Stimulated activated CD8-positive, alpha-beta memory T cell treated with anti-CD3 and anti-CD28 coated beads, Interleukin-7, amount 100 ng/mL, for 1 hour (primary cell): ENCODE results near the gene PJA2.

Experiments
- DNase-seq, 2 donors: peaks; one replicate each; pipeline ENCODE4 v3.0.0-alpha.2; 2020; ENCODE audit warnings: low read depth in 2 of 2

Gene PJA2

GRCh38 chr5:109350537-109351270, 59.1 kb downstream of the PJA2 start:
- DNase-seq: no peak

- DNase-seq: no peak
Measured at GRCh38 chr5:109349388-109349787, 60.4 kb downstream of the PJA2 start.

GRCh38 chr5:109347252-109347888, 62.4 kb downstream of the PJA2 start:
- no peak for DNase-seq

- no peak for DNase-seq
Measured at GRCh38 chr5:109345699-109346098, 64.1 kb downstream of the PJA2 start.

GRCh38 chr5:109340351-109340750, 69.4 kb downstream of the PJA2 start:
- DNase-seq: no peak

GRCh38 chr5:109335114-109335513, 74.7 kb downstream of the PJA2 start:
- no peak for DNase-seq

GRCh38 chr5:109334056-109334455, 75.7 kb downstream of the PJA2 start:
- no peak for DNase-seq

GRCh38 chr5:109329333-109330237, 80.2 kb downstream of the PJA2 start:
- DNase-seq: no peak

- no peak for DNase-seq
Measured at GRCh38 chr5:109328626-109329025, 81.1 kb downstream of the PJA2 start.

GRCh38 chr5:109327570-109327969, 82.2 kb downstream of the PJA2 start:
- no peak for DNase-seq

GRCh38 chr5:109326919-109327318, 82.9 kb downstream of the PJA2 start:
- DNase-seq: no peak

- DNase-seq: no peak
Measured at GRCh38 chr5:109325456-109325855, 84.3 kb downstream of the PJA2 start.

GRCh38 chr5:109324931-109325330, 84.8 kb downstream of the PJA2 start:
- no peak for DNase-seq

- no peak for DNase-seq
Measured at GRCh38 chr5:109324351-109324750, 85.4 kb downstream of the PJA2 start.

GRCh38 chr5:109322694-109323093, 87.1 kb downstream of the PJA2 start:
- no peak for DNase-seq

- DNase-seq: no peak
Measured at GRCh38 chr5:109319351-109319750, 90.4 kb downstream of the PJA2 start.

GRCh38 chr5:109318455-109319108, 91.2 kb downstream of the PJA2 start:
- no peak for DNase-seq

- no peak for DNase-seq
Measured at GRCh38 chr5:109316634-109317033, 93.1 kb downstream of the PJA2 start.

GRCh38 chr5:109315245-109315644, 94.5 kb downstream of the PJA2 start:
- no peak for DNase-seq

- no peak for DNase-seq
Measured at GRCh38 chr5:109313127-109313526, 96.6 kb downstream of the PJA2 start.

GRCh38 chr5:109312695-109313094, 97.1 kb downstream of the PJA2 start:
- no peak for DNase-seq

- no peak for DNase-seq
Measured at GRCh38 chr5:109310315-109310714, 99.5 kb downstream of the PJA2 start.
